Lower lobe of right lung (tissue), 2 donors: ENCODE measurements around the gene CHRD. TPM values are rescaled to one million over a fixed set of nuclear protein-coding genes. Genes with fewer than 3 reads are reported as not detected.
A peak's percentile ranks its signal among the peaks of the same experiment; 100 is the strongest.

ENCODE experiments used
- ATAC-seq, 2 donors: fragments of 200-7000 bp; cut with Tn5 transposase; one replicate each; pipeline ENCODE4 v1.9.1; 2020 to 2022; ENCODE audit warnings: mild to moderate bottlenecking in 2 of 2, moderate library complexity in 2 of 2
- DNase-seq: peaks from one replicate; pipeline ENCODE4 v3.0.0-alpha.2; 2020
- H3K27ac ChIP-seq: fragments of 200-600 bp; one replicate; pipeline ENCODE4 v1.8.0; 2022
- H3K27me3 ChIP-seq: fragments of 200-600 bp; one replicate; pipeline ENCODE4 v1.8.0; 2022; ENCODE audit warnings: low read depth
- H3K36me3 ChIP-seq: fragments of 200-600 bp; one replicate; pipeline ENCODE4 v1.8.0; 2022; ENCODE audit warnings: mild to moderate bottlenecking
- H3K4me1 ChIP-seq: fragments of 200-600 bp; one replicate; pipeline ENCODE4 v1.8.0; 2022
- H3K4me3 ChIP-seq: fragments of 200-600 bp; one replicate; pipeline ENCODE4 v1.8.0; 2022; ENCODE audit warnings: mild to moderate bottlenecking
- H3K9me3 ChIP-seq: fragments of 200-600 bp; one replicate; pipeline ENCODE4 v1.8.0; 2022
- intact Hi-C: fragments of 100-400 bp; cut with DNase I; formaldehyde crosslinking; loops from one replicate; pipeline ENCODE4 v1.11.0; 2022
- total RNA-seq: library from RNA; stranded (reverse); fragmentation: NEBNext Ultra II Directional; extraction: Animal tissue kit (Norgen Biotek cat#: 25700); gene quantifications from one replicate; pipeline ENCODE4 v1.2.1, GENCODE V29; 2021
- TF ChIP-seq, protein P1 (sequence below): fragments of 200-600 bp; IDR thresholded peaks from one replicate; pipeline ENCODE4 v1.8.0; 2022; ENCODE audit warnings: antibody characterized with exemption, mild to moderate bottlenecking
- donor health status: DM: no; HTN: yes; CAD: no; lungs with severe emphysema.

The CHRD gene
- total RNA-seq, 1 donor from 2014 or later: 4.1 TPM

DNA sequence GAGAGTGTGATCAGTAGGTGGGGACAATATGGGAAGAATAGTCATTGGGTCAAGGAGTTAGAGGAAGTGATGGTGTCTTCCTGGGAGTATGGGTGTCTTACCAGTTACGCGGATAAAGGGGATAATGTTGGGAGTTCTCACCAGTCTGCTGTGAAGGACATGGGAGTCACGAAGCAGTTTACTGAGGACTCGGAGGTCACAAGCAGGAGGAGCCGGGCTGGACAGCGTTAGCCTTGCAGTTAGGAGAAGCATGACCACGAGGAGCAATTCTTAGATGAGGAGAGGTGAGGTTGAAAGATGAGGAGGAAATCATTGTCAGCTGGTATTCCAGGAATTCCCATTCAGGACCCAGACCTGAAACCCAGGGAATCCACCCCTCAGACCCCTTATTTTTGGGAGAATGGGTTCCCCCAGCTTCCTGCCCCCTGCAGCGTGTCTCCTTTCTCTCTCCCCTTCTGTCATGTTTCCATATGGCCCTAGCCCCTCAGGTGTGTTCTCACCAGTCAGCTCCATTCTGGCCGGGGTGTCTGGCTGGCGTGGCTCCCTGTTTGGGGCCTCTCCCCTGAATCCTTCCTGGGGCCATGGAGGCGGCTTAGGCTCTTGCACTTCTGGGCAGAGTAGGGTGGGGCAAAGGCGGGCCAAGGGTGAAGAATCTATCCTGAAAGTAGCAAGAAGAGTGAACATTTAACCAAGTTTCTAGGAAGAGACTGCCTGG is 4.0 kb upstream of the CHRD start:
- intact Hi-C loops: no loop called here
- H3K27ac ChIP-seq: no peak overlapping the region
- no peaks in the 10 kb centered on the region for H3K36me3 ChIP-seq
- H3K9me3 ChIP-seq: no peaks in the 10 kb centered on the region
- H3K4me1 ChIP-seq: peaks cover 10% of the 10 kb centered on the region
- no peak overlapping the region for H3K4me3 ChIP-seq
- TF ChIP-seq, protein P1, sequence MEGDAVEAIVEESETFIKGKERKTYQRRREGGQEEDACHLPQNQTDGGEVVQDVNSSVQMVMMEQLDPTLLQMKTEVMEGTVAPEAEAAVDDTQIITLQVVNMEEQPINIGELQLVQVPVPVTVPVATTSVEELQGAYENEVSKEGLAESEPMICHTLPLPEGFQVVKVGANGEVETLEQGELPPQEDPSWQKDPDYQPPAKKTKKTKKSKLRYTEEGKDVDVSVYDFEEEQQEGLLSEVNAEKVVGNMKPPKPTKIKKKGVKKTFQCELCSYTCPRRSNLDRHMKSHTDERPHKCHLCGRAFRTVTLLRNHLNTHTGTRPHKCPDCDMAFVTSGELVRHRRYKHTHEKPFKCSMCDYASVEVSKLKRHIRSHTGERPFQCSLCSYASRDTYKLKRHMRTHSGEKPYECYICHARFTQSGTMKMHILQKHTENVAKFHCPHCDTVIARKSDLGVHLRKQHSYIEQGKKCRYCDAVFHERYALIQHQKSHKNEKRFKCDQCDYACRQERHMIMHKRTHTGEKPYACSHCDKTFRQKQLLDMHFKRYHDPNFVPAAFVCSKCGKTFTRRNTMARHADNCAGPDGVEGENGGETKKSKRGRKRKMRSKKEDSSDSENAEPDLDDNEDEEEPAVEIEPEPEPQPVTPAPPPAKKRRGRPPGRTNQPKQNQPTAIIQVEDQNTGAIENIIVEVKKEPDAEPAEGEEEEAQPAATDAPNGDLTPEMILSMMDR: no peak
- peaks cover 16% of the 10 kb centered on the region for H3K27me3 ChIP-seq
- ATAC-seq (no peak), DNase-seq (no peak)

DNA sequence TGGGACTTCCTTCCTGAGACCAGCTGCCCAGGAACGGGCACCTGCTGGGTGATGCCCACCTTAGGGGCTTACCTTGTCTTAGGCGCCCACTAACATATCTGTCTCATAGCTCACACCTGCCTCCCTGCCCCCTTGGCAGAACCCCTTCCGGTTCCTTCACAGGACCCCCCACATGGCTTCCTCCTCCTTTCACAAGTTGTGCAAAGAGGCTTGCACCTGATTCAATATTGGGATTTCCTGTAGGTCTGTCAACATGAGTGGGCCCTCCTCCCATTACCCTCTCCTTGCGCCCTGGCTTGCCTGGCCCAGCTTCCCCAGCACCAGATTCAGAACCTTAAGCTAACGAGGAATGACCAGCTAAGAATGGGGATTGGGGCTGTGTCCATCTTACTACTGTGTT is 2.5 kb upstream of the CHRD start:
- H3K27ac ChIP-seq: no peak overlapping the region
- intact Hi-C loops: no loop called here
- TF ChIP-seq, protein P1: no peak

DNA sequence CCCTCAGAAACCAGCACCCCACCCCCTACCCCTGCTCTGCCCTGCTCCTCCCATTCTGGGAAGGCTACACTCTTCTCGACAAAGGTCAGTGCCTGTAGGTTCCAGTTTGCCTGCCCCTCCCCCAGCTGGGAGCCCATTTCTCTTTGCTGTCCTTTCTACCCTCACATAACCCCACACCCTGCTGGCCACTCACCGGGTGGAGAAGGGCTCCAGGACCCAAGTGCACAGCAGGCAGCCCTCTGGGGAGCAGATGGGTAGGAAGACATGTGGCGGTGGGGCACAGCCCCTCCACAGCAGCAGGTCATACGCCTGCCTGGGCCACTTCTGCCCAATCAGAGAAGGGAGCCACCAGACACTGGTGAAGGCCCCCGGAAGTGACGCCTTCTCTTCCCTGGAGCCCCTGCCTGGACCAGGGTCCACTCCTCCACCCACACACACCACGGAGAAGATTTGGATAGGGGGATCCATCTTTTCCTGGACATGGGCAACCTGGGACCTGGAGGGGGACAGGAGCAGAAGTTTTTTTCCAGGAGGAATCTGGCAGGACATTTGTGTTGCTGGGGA is 1.9 kb upstream of the CHRD start, which contains the start of gene THPO:
TSS of gene THPO (minus strand) at position 326 of the 564 bp plus-strand sequence. CDS start 1,948 bp downstream, outside the sequence.
- intact Hi-C loops: no loop called here
- Histone ChIP-seq H3K27ac (no peak within 1 kb of the TSS), H3K4me3 (no peak within 1 kb of the TSS), H3K9me3 (no peaks in the 10 kb centered on the region), H3K27me3 (peaks cover 28% of the 10 kb centered on the region), H3K36me3 (no peaks in the 10 kb centered on the region), H3K4me1 (peaks cover 20% of the 10 kb centered on the region)
- ATAC-seq (peak in 1 of 2 donors; percentile 18), DNase-seq (no peak)
- TF ChIP-seq, protein P1: no peak

More for the DNA sequence above, 2.5 kb upstream of the CHRD start:
- ATAC-seq: no peak
- Histone ChIP-seq H3K9me3 (no peaks in the 10 kb centered on the region), H3K4me3 (no peak overlapping the region), H3K36me3 (no peaks in the 10 kb centered on the region), H3K27me3 (peaks cover 28% of the 10 kb centered on the region), H3K4me1 (peaks cover 20% of the 10 kb centered on the region)
- DNase-seq: no peak

DNA sequence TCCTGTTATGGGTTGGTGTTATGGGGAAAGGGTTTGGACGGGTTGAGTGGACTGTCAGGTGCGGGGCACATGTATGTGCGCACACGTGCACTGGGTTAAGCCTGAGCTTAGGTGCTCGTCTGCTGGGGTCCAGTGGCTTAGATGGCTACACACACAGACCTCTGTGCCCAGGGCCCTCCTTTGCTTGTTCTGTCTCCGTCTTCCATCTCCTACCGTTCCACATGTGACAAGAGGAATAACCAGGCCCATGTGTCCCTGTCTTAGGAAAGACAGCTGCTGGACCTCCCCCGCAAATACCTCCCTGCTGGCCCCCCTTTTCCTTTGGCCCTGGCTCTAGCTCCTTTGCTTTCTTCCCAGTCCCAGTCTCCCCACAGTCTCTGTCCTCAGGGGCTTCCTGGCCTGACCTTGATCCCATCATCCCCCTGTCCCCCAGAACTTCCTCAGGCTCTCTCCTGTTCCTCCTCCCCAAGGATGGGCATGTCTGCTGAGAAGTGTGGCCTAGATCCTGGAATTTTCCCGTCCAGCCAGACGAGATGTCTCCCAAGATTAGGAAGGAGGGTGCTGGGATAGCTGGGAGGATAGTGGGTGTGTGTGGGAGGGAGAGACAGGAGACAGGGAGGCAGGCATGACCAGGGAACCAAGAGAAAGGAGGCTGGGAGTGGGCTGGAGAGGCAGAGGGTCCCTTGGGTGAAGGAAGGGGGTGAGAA is 1.1 kb upstream of the CHRD start:
- intact Hi-C loops: no loop called here
- Histone ChIP-seq H3K4me1 (peaks cover 20% of the 10 kb centered on the region), H3K36me3 (no peaks in the 10 kb centered on the region), H3K27ac (peak overlapping the region; percentile 39), H3K9me3 (no peaks in the 10 kb centered on the region), H3K27me3 (peaks cover 28% of the 10 kb centered on the region), H3K4me3 (no peak overlapping the region)
- DNase-seq (no peak), ATAC-seq (no peak)
- TF ChIP-seq, protein P1: no peak

DNA sequence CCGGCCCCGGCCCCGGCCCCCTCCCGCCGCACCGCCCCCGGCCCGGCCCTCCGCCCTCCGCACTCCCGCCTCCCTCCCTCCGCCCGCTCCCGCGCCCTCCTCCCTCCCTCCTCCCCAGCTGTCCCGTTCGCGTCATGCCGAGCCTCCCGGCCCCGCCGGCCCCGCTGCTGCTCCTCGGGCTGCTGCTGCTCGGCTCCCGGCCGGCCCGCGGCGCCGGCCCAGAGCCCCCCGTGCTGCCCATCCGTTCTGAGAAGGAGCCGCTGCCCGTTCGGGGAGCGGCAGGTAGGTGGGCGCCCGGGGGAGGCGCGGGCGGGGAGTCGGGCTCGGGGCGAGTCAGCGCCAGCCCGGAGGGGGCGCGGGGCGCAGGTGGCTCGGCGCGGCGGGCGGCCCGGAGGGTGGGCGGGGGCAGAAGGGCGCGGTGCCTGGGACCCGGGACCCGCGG is 352 bp downstream of the CHRD start:
- intact Hi-C loops: no loop called here
- no peaks in the 10 kb centered on the region for H3K9me3 ChIP-seq
- TF ChIP-seq, protein P1: no peak
- H3K27me3 ChIP-seq: peaks cover 28% of the 10 kb centered on the region
- H3K27ac ChIP-seq: no peak overlapping the region
- DNase-seq (peak; percentile 66), ATAC-seq (peak; percentile 48 to 56)
- no peaks in the 10 kb centered on the region for H3K36me3 ChIP-seq
- H3K4me3 ChIP-seq: peak overlapping the region; percentile 53
- peaks cover 20% of the 10 kb centered on the region for H3K4me1 ChIP-seq
